ENCODE data around the gene CPHXL2.
A peak's percentile ranks its signal among the peaks of the same experiment; 100 is the strongest.

The CPHXL2 gene

GRCh38 chr16:75635036-75635435 lies 41.8 kb downstream of the CPHXL2 start:
- DNase-seq: no peak

- DNase-seq: no peak
These were observed 44.0 kb downstream of the CPHXL2 start for GRCh38 chr16:75632857-75633256.

- DNase-seq: no peak
These were observed 46.8 kb downstream of the CPHXL2 start for GRCh38 chr16:75630052-75630451.

- no peak for DNase-seq
These were observed 47.7 kb downstream of the CPHXL2 start for GRCh38 chr16:75629132-75629531.

GRCh38 chr16:75628351-75628750 lies 48.5 kb downstream of the CPHXL2 start:
- DNase-seq: no peak

- no peak for DNase-seq
These were observed 49.0 kb downstream of the CPHXL2 start for GRCh38 chr16:75627851-75628250.

GRCh38 chr16:75626806-75627205 lies 50.0 kb downstream of the CPHXL2 start:
- no peak for DNase-seq

GRCh38 chr16:75624921-75625334 lies 51.9 kb downstream of the CPHXL2 start:
- no peak for DNase-seq

- DNase-seq: peak; percentile 85
These were observed 53.8 kb downstream of the CPHXL2 start, which contains the start of gene ADAT1 for GRCh38 chr16:75622761-75623605. Gene ADAT1, minus strand, starts transcription at chr16:75623281. Its CDS starts 2,482 bp downstream, at chr16:75620799.

- DNase-seq: no peak
These were observed 55.7 kb downstream of the CPHXL2 start for GRCh38 chr16:75621170-75621477.

- DNase-seq: no peak
These were observed 56.3 kb downstream of the CPHXL2 start for GRCh38 chr16:75620326-75621169.

- no peak for DNase-seq
These were observed 58.0 kb downstream of the CPHXL2 start for GRCh38 chr16:75618780-75619179.

- DNase-seq: no peak
These were observed 59.7 kb downstream of the CPHXL2 start for GRCh38 chr16:75617121-75617520.

GRCh38 chr16:75616521-75617010 lies 60.2 kb downstream of the CPHXL2 start:
- DNase-seq: no peak

- DNase-seq: no peak
These were observed 61.2 kb downstream of the CPHXL2 start for GRCh38 chr16:75615619-75616018.

GRCh38 chr16:75614066-75614897 lies 62.5 kb downstream of the CPHXL2 start:
- no peak for DNase-seq
